B cell (primary cell): ENCODE measurements around the gene PRSS8. TPM values are rescaled to one million over a fixed set of nuclear protein-coding genes. Genes with fewer than 3 reads are reported as not detected.

Experiments used
- ATAC-seq: fragments of 200-7000 bp; cut with Tn5 transposase; one replicate; pipeline ENCODE4 v1.10.0; 2021; ENCODE audit warnings: low read depth, mild to moderate bottlenecking, moderate number of reproducible peaks, moderate library complexity
- CTCF ChIA-PET: fragments of 350-600 bp; sonication (Branson Sonifier 250); formaldehyde crosslinking; loops from one replicate; lab custom pipeline; 2021; ENCODE audit warnings: antibody characterized with exemption, inconsistent platforms; lab: Charles Lee
- POLR2A ChIA-PET: fragments of 350-600 bp; sonication (Branson Sonifier 250); formaldehyde crosslinking; loops from one replicate; lab custom pipeline; 2021; ENCODE audit warnings: antibody characterized with exemption; lab: Charles Lee
- DNase-seq: peaks from one replicate; pipeline ENCODE4 v3.0.0; 2013
- H2AFZ ChIP-seq: 2 replicates; pipeline ENCODE4 v1.6.1; 2012; ENCODE audit warnings: mild to moderate bottlenecking, low read depth, low read length; ENCODE audit not compliant: insufficient read depth, poor library complexity, severe bottlenecking
- H3K27ac ChIP-seq, 2 donors: 1 replicate in 1 of 2; 2 replicates in 1 of 2; pipeline ENCODE4 v1.5.1; 2012 to 2013; ENCODE audit warnings: low read length in 2 of 2, mild to moderate bottlenecking in 2 of 2, moderate library complexity in 1 of 2
- H3K27me3 ChIP-seq, 4 experiments: fragments of 200-600 bp in 1 of 4; sonication (generic) in 1 of 4; replicated peaks in 1 of 4; 1 replicate in 2 of 4; 2 replicates in 2 of 4; pipeline versions ENCODE4 v1.6.1 to v1.7.0; 2013 to 2016; ENCODE audit warnings: low read length in 3 of 4, mild to moderate bottlenecking in 2 of 4, mixed read lengths in 1 of 4, moderate library complexity in 1 of 4; ENCODE audit not compliant: insufficient read depth in 4 of 4, control insufficient read depth in 3 of 4; ENCODE audit errors: control extremely low read depth in 1 of 4
- H3K36me3 ChIP-seq, 2 experiments: replicated peaks in 1 of 2; 1 replicate in 1 of 2; 2 replicates in 1 of 2; pipeline versions ENCODE4 v1.6.1 to v1.7.1; 2013; ENCODE audit warnings: low read length in 1 of 2; ENCODE audit not compliant: insufficient read depth in 2 of 2, control insufficient read depth in 1 of 2; ENCODE audit errors: control extremely low read depth in 1 of 2, extremely low read depth in 1 of 2
- H3K4me1 ChIP-seq, 2 donors: fragments of 200-600 bp in 1 of 2; sonication (generic) in 1 of 2; 1 replicate in 1 of 2; 2 replicates in 1 of 2; pipeline versions ENCODE4 v1.5.1 to v1.6.1; 2013 to 2017; ENCODE audit warnings: low read length in 2 of 2; ENCODE audit not compliant: control insufficient read depth in 2 of 2, insufficient read depth in 2 of 2
- H3K4me2 ChIP-seq: replicated peaks from 2 replicates; pipeline ENCODE3; 2012; ENCODE audit warnings: mild to moderate bottlenecking, low read depth, low read length; ENCODE audit not compliant: poor library complexity, severe bottlenecking
- H3K4me3 ChIP-seq, 5 experiments: fragments of 200-600 bp in 1 of 5; sonication (generic) in 1 of 5; 1 replicate in 3 of 5; 2 replicates in 2 of 5; pipeline versions ENCODE4 v1.5.1 to v1.7.0; 2011 to 2016; ENCODE audit warnings: low read length in 4 of 5, mild to moderate bottlenecking in 4 of 5, low read depth in 2 of 5, control low read depth in 1 of 5, moderate library complexity in 1 of 5; ENCODE audit not compliant: insufficient read depth in 1 of 5; ENCODE audit errors: control extremely low read depth in 1 of 5, extremely low read depth in 1 of 5
- H3K79me2 ChIP-seq: fragments of 200-600 bp; sonication (generic); one replicate; pipeline ENCODE4 v1.6.0; 2016; ENCODE audit warnings: low read length; ENCODE audit not compliant: control insufficient read depth, insufficient read depth
- H3K9ac ChIP-seq: fragments of 200-600 bp; sonication (generic); 2 replicates; pipeline ENCODE4 v1.6.1; 2017; ENCODE audit warnings: mild to moderate bottlenecking, low read length, moderate library complexity
- H3K9me3 ChIP-seq, 3 donors: one replicate each; pipeline versions ENCODE4 v1.6.1 to v1.7.1; 2013; ENCODE audit warnings: low read length in 2 of 3; ENCODE audit not compliant: control insufficient read depth in 2 of 3, insufficient read depth in 1 of 3; ENCODE audit errors: control extremely low read depth in 1 of 3
- H4K20me1 ChIP-seq: 2 replicates; pipeline ENCODE4 v1.6.0; 2012; ENCODE audit warnings: mild to moderate bottlenecking, low read length; ENCODE audit not compliant: insufficient read depth, control insufficient read depth, poor library complexity, severe bottlenecking
- H3K27ac Mint-ChIP-seq: one replicate; pipeline ENCODE4 v1.8.0; 2021; ENCODE audit warnings: mixed read lengths
- H3K27me3 Mint-ChIP-seq: one replicate; pipeline ENCODE4 v1.8.0; 2021; ENCODE audit warnings: mixed read lengths
- H3K4me1 Mint-ChIP-seq: one replicate; pipeline ENCODE4 v1.8.0; 2021; ENCODE audit warnings: mixed read lengths
- H3K4me3 Mint-ChIP-seq: one replicate; pipeline ENCODE4 v1.8.0; 2021; ENCODE audit warnings: mixed read lengths
- H3K9me3 Mint-ChIP-seq: one replicate; pipeline ENCODE4 v1.8.0; 2022; ENCODE audit warnings: mixed read lengths; ENCODE audit not compliant: insufficient read depth
- CTCF ChIP-seq: fragments of 200-600 bp; IDR thresholded peaks from one replicate; pipeline ENCODE4 v1.8.0; 2022; ENCODE audit warnings: antibody characterized with exemption, mild to moderate bottlenecking
- EZH2 ChIP-seq: IDR thresholded peaks from 2 replicates; pipeline ENCODE4 v1.6.1; 2012; ENCODE audit warnings: borderline replicate concordance, low read depth, mild to moderate bottlenecking, moderate library complexity, low read length; ENCODE audit not compliant: insufficient read depth, poor library complexity, severe bottlenecking
- WGBS: methylation state at CpG from one replicate; pipeline ENCODE4 v1.1.5; 2013; ENCODE audit warnings: missing lambda C conversion rate; ENCODE audit not compliant: insufficient coverage; 5-methylcytosine and 5-hydroxymethylcytosine counted together
- intact Hi-C: fragments of 100-400 bp; cut with micrococcal nuclease; formaldehyde crosslinking; loops from one replicate; pipeline ENCODE4 v1.10.0; 2022
- polyA plus RNA-seq: library from polyadenylated mRNA; depleted of rRNA; stranded (reverse); fragments of >200 nt; gene quantifications from 2 replicates; pipeline ENCODE4 v1.2.3, GENCODE V29; 2012
- total RNA-seq, 2 donors: library from RNA; stranded (reverse); fragments of 120-200 nt in 1 of 2; gene quantifications; 1 replicate in 1 of 2; 2 replicates in 1 of 2; pipeline versions ENCODE4 v1.2.3 to v1.2.4, GENCODE V29; 2013 to 2022

The PRSS8 gene
- total and polyA plus RNA-seq, 2 donors (not counting 1 experiment from before 2014, with no cell fraction given), result not detected

GRCh38 chr16:31086629-31086906 is 49.0 kb downstream of the PRSS8 start:
- CTCF ChIA-PET, result no interaction called here
- intact Hi-C loops, result no loop called here
- H3K27ac Mint-ChIP-seq, result no peak overlapping the region

More at GRCh38 chr16:31086629-31086906, 49.0 kb downstream of the PRSS8 start:
- Histone ChIP-seq H3K9ac (no peak overlapping the region), H3K9me3 (no peaks in the 10 kb centered on the region), H4K20me1 (peaks cover 28% of the 10 kb centered on the region), H3K79me2 (peaks cover 29% of the 10 kb centered on the region), H3K27me3 (no peaks in the 10 kb centered on the region), H3K27ac (no peak overlapping the region), H3K4me2 (no peak overlapping the region), H3K4me3 (no peak overlapping the region), H2AFZ (no peak overlapping the region), H3K36me3 (peaks cover 0 to 21% of the 10 kb centered on the region in 2 experiments), H3K4me1 (peaks cover 0 to 4% of the 10 kb centered on the region in 2 donors)
- Mint-ChIP-seq H3K4me3 (no peak overlapping the region), H3K4me1 (peaks cover 3% of the 10 kb centered on the region), H3K9me3 (no peaks in the 10 kb centered on the region), H3K27me3 (no peaks in the 10 kb centered on the region)
- WGBS, result 100% methylated on average over 6 of the region's 6 CpGs
- ATAC-seq (no peak), DNase-seq (no peak)
- no peak for TF ChIP-seq EZH2
- no peak for TF ChIP-seq CTCF
- POLR2A ChIA-PET, result no interaction called here
